ENCODE results near the gene PCSK5. TPM values are rescaled to one million over a fixed set of nuclear protein-coding genes. Genes with fewer than 3 reads are reported as not detected.

PCSK5 gene
- total RNA-seq, 1 experiment from 2014 or later: 0.17 TPM

- H3K27me3 ChIP-seq (replicated peaks; ENCODE audit: insufficient read depth, low read depth, low read length, poor library complexity): no peaks in the 10 kb centered on the region
- no TSS peak for BruUV-seq (replicated peaks)
- ChIA-PET CTCF (no interaction called here), POLR2A (ENCODE audit: low non-redundant PET) (no interaction called here)
- TF ChIP-seq CTCF (conservative IDR thresholded peaks at IDR 0.05; ENCODE audit: low read depth, low read length) (no peak), EZH2 (IDR thresholded peaks at IDR 0.05; ENCODE audit: borderline replicate concordance, low read depth, low read length, poor library complexity, severe bottlenecking) (no peak)
- no peak for DNase-seq (ENCODE audit: low spot score)
- no peaks in the 10 kb centered on the region for H3K4me1 ChIP-seq (ENCODE audit: insufficient read depth, low read length, poor library complexity, severe bottlenecking)
- no peak overlapping the region for H3K4me3 ChIP-seq (ENCODE audit: low read depth, low read length, poor library complexity, severe bottlenecking)
- H3K36me3 ChIP-seq (ENCODE audit: insufficient read depth, low read length, poor library complexity, severe bottlenecking): peaks cover 16% of the 10 kb centered on the region
- peaks cover 7% of the 10 kb centered on the region for H3K9me3 ChIP-seq (ENCODE audit: low read depth, low read length, poor library complexity, severe bottlenecking)
- intact Hi-C loops (cut with micrococcal nuclease; ENCODE audit: unreplicated experiment): no loop called here
- no peak overlapping the region for H3K27ac ChIP-seq (ENCODE audit: low read depth, low read length, poor library complexity, severe bottlenecking)
Measured at GRCh38 chr9:76390656-76391055, 500.2 kb downstream of the PCSK5 start.

GRCh38 chr9:76394195-76394959, 503.9 kb downstream of the PCSK5 start, which contains the start of gene RFK:
TSS of gene RFK (minus strand) at chr9:76394426. CDS start at chr9:76394171, 255 bp downstream.
- CTCF ChIA-PET: interaction anchor here (0.7 to 1.5 kb wide), 2 partner anchors 12 to 25 kb away, joined by 3 read pairs; no protein-coding TSS in a partner anchor
- TSS peak; percentile 96 for BruUV-seq (replicated peaks)
- Histone ChIP-seq H3K36me3 (ENCODE audit: insufficient read depth, low read length, poor library complexity, severe bottlenecking) (peaks cover 10% of the 10 kb centered on the region), H3K4me3 (ENCODE audit: low read depth, low read length, poor library complexity, severe bottlenecking) (peak within 1 kb of the TSS; percentile 88), H3K27ac (ENCODE audit: low read depth, low read length, poor library complexity, severe bottlenecking) (peak within 1 kb of the TSS; percentile 86), H3K9me3 (ENCODE audit: low read depth, low read length, poor library complexity, severe bottlenecking) (peaks cover 7% of the 10 kb centered on the region), H3K27me3 (replicated peaks; ENCODE audit: insufficient read depth, low read depth, low read length, poor library complexity) (no peaks in the 10 kb centered on the region), H3K4me1 (ENCODE audit: insufficient read depth, low read length, poor library complexity, severe bottlenecking) (no peaks in the 10 kb centered on the region)
- POLR2A ChIA-PET (ENCODE audit: low non-redundant PET): interaction anchor here (0.6 kb wide), 1 partner anchor 119 kb away, joined by 8 read pairs; no protein-coding TSS in a partner anchor
- peak; percentile 94 for DNase-seq (ENCODE audit: low spot score)
- intact Hi-C loops (cut with micrococcal nuclease; ENCODE audit: unreplicated experiment): no loop called here
- TF ChIP-seq CTCF (conservative IDR thresholded peaks at IDR 0.05; ENCODE audit: low read depth, low read length) (peak; percentile 43; the same call in 1 of the 2 replicates), EZH2 (IDR thresholded peaks at IDR 0.05; ENCODE audit: borderline replicate concordance, low read depth, low read length, poor library complexity, severe bottlenecking) (no peak)

- peaks cover 10% of the 10 kb centered on the region for H3K36me3 ChIP-seq (ENCODE audit: insufficient read depth, low read length, poor library complexity, severe bottlenecking)
- intact Hi-C loops (cut with micrococcal nuclease; ENCODE audit: unreplicated experiment): no loop called here
- TF ChIP-seq EZH2 (IDR thresholded peaks at IDR 0.05; ENCODE audit: borderline replicate concordance, low read depth, low read length, poor library complexity, severe bottlenecking) (no peak), CTCF (conservative IDR thresholded peaks at IDR 0.05; ENCODE audit: low read depth, low read length) (no peak)
- DNase-seq (ENCODE audit: low spot score): peak; percentile 63
- peaks cover 7% of the 10 kb centered on the region for H3K9me3 ChIP-seq (ENCODE audit: low read depth, low read length, poor library complexity, severe bottlenecking)
- no peaks in the 10 kb centered on the region for H3K4me1 ChIP-seq (ENCODE audit: insufficient read depth, low read length, poor library complexity, severe bottlenecking)
- peak overlapping the region; percentile 88 for H3K4me3 ChIP-seq (ENCODE audit: low read depth, low read length, poor library complexity, severe bottlenecking)
- H3K27ac ChIP-seq (ENCODE audit: low read depth, low read length, poor library complexity, severe bottlenecking): peak overlapping the region; percentile 86
- CTCF ChIA-PET: interaction anchor here (0.7 to 1.5 kb wide), 2 partner anchors 11 to 25 kb away, joined by 3 read pairs; no protein-coding TSS in a partner anchor
- POLR2A ChIA-PET (ENCODE audit: low non-redundant PET): interaction anchor here (0.6 kb wide), 1 partner anchor 118 kb away, joined by 8 read pairs; no protein-coding TSS in a partner anchor
- no TSS peak for BruUV-seq (replicated peaks)
- H3K27me3 ChIP-seq (replicated peaks; ENCODE audit: insufficient read depth, low read depth, low read length, poor library complexity): no peaks in the 10 kb centered on the region
Measured at GRCh38 chr9:76394960-76395252, 504.4 kb downstream of the PCSK5 start.

All from A673 (cell line).